Measurements from ENCODE around the gene ANTXR2. TPM values are rescaled to one million over a fixed set of nuclear protein-coding genes. Genes with fewer than 3 reads are reported as not detected.

Gene ANTXR2
- total and polyA plus RNA-seq, 2 of the 8 experiments (the other 6 are each of a cell fraction or from before 2014, with no cell fraction given) = 1.1 to 7.5 TPM

- no peak overlapping the region for H2BK5ac ChIP-seq (ENCODE audit: low read depth, low read length)
- H2BK12ac ChIP-seq (ENCODE audit: low read depth, low read length) = no peak overlapping the region
- ChIA-PET CTCF (ENCODE audit: partially characterized antibody) (no interaction called here), POLR2A (ENCODE audit: partially characterized antibody) (interaction anchor here (1.3 kb wide), 1 partner anchor 30 kb away, joined by 3 read pairs; the partner anchor contains the start of gene ANTXR2)
- H2BK15ac ChIP-seq (ENCODE audit: low read length) = no peak overlapping the region
- no peak overlapping the region for H4K5ac ChIP-seq (ENCODE audit: insufficient read length, low read depth, low read length)
- FAIRE-seq (no peak), DNase-seq (ENCODE audit: low read depth in 1 of 2, low spot score in 2 of 2) (no peak)
- no peak overlapping the region for H4K8ac ChIP-seq (ENCODE audit: extremely low read depth, insufficient read depth, low read length)
- no peak overlapping the region for H2BK20ac ChIP-seq (ENCODE audit: low read length)
- no peaks in the 10 kb centered on the region for H3K4me1 ChIP-seq (replicated peaks in 1 of 4; ENCODE audit: control insufficient read depth in 3 of 4, insufficient read depth in 4 of 4, low read length in 3 of 4)
- no peak overlapping the region for H3K56ac ChIP-seq (replicated peaks; ENCODE audit: insufficient read length, low read depth, low read length)
- 85% methylated on average over 2 of the region's 2 CpGs; no CpG with 5 or more reads in 1 of the 2 experiments for WGBS, 2 experiments (ENCODE audit: extremely low coverage in 1 of 2, insufficient coverage in 1 of 2, insufficient read length in 1 of 2, insufficient replicate concordance in 2 of 2, low coverage in 1 of 2, low lambda C conversion rate in 2 of 2, missing lambda C conversion rate in 1 of 2)
- H3K9ac ChIP-seq (replicated peaks in 1 of 4; ENCODE audit: extremely low read depth in 1 of 4, low read depth in 3 of 4, low read length in 3 of 4) = no peak overlapping the region
- H2AK5ac ChIP-seq (ENCODE audit: low read depth, low read length) = no peak overlapping the region
- H3K23me2 ChIP-seq (ENCODE audit: low read depth, low read length) = no peaks in the 10 kb centered on the region
- no peak overlapping the region for H4K91ac ChIP-seq (replicated peaks; ENCODE audit: insufficient read length, low read length)
- no peaks in the 10 kb centered on the region for H3K27me3 ChIP-seq (replicated peaks in 1 of 4; ENCODE audit: control insufficient read depth in 3 of 4, extremely low read depth in 1 of 4, insufficient read depth in 3 of 4, low read length in 3 of 4)
- H3K18ac ChIP-seq (ENCODE audit: extremely low read depth, low read length) = no peak overlapping the region
- no peak overlapping the region for H2BK120ac ChIP-seq (replicated peaks; ENCODE audit: low read depth, low read length)
- no peak overlapping the region for H2AFZ ChIP-seq (ENCODE audit: low read length)
- H3K23ac ChIP-seq (ENCODE audit: insufficient read length) = no peak overlapping the region
- H3K36me3 ChIP-seq (ENCODE audit: control insufficient read depth in 2 of 4, insufficient read depth in 4 of 4, low read length in 3 of 4) = no peaks in the 10 kb centered on the region
- no peak overlapping the region for H3K14ac ChIP-seq (ENCODE audit: insufficient read length)
- no peak overlapping the region for H3K4ac ChIP-seq (replicated peaks; ENCODE audit: insufficient read length, low read depth, low read length)
- no peaks in the 10 kb centered on the region for H3K79me2 ChIP-seq (ENCODE audit: control insufficient read depth in 1 of 2, insufficient read depth in 2 of 2, low read length in 2 of 2)
- H3K4me2 ChIP-seq (ENCODE audit: insufficient read depth in 1 of 2, low read depth in 2 of 2, low read length in 2 of 2) = no peak overlapping the region
- H3K79me1 ChIP-seq (ENCODE audit: low read depth, low read length) = no peaks in the 10 kb centered on the region
- TF ChIP-seq ATF3 (IDR thresholded peaks at IDR 0.05; ENCODE audit: insufficient read depth, low read depth, low read length) = no peak
- no peak for TF ChIP-seq KDM4A (IDR thresholded peaks at IDR 0.05; ENCODE audit: low read depth, low read length, severe bottlenecking)
- no peak for TF ChIP-seq MAFK (IDR thresholded peaks at IDR 0.05; ENCODE audit: low read depth, low read length)
- no peak for TF ChIP-seq NANOG (IDR thresholded peaks at IDR 0.05; ENCODE audit: insufficient read depth, low read depth, low read length, poor library complexity, severe bottlenecking)
- H3K4me3 ChIP-seq (ENCODE audit: extremely low read depth in 1 of 4, insufficient read depth in 2 of 4, low read depth in 3 of 4, low read length in 4 of 4) = no peak overlapping the region
- no peak overlapping the region for H3K27ac ChIP-seq (ENCODE audit: low read depth, low read length)
- no peaks in the 10 kb centered on the region for H4K20me1 ChIP-seq (replicated peaks in 1 of 2; ENCODE audit: control insufficient read depth in 1 of 2, insufficient read depth in 2 of 2, low read length in 2 of 2)
- no peaks in the 10 kb centered on the region for H3K9me3 ChIP-seq (ENCODE audit: insufficient read depth in 2 of 2, low read depth in 1 of 2, low read length in 1 of 2)
These were observed 30.2 kb downstream of the ANTXR2 start for GRCh38 chr4:80042821-80043220.

Data from H1 (cell line).